Activated T-cell treated with anti-CD3 and anti-CD28 coated beads, Interleukin-2, amount 50 U/mL, for 4 hours (primary cell): ENCODE data around the gene MED13. TPM values are rescaled to one million over a fixed set of nuclear protein-coding genes. Genes with fewer than 3 reads are reported as not detected.
A peak's percentile ranks its signal among the peaks of the same experiment; 100 is the strongest.
"Not testable (repeated sequence)": the region's sequence is repeated elsewhere in the genome, so short reads cannot be mapped to it uniquely, and the experiment has no call there.

Experiments
- ATAC-seq, 2 donors: fragments of 200-7000 bp; cut with Tn5 transposase; one replicate each; pipeline ENCODE4 v1.10.0; 2021
- DNase-seq: peaks from one replicate; pipeline ENCODE4 v3.0.0-alpha.2; 2020
- H3K27me3 Mint-ChIP-seq: one replicate; pipeline ENCODE4 v1.8.0; 2021; ENCODE audit warnings: low read depth, mixed read lengths
- H3K36me3 Mint-ChIP-seq: one replicate; pipeline ENCODE4 v1.8.0; 2022; ENCODE audit warnings: mixed read lengths; ENCODE audit not compliant: insufficient read depth
- H3K4me1 Mint-ChIP-seq: one replicate; pipeline ENCODE4 v1.8.0; 2021; ENCODE audit warnings: low read depth, mixed read lengths
- H3K4me3 Mint-ChIP-seq: one replicate; pipeline ENCODE4 v1.8.0; 2021; ENCODE audit warnings: mild to moderate bottlenecking, moderate library complexity, mixed read lengths
- H3K9me3 Mint-ChIP-seq: one replicate; pipeline ENCODE4 v1.8.0; 2021; ENCODE audit warnings: mixed read lengths
- total RNA-seq, 3 donors: library from RNA; stranded (reverse); gene quantifications; one replicate each; pipeline ENCODE4 v1.2.1, GENCODE V29; 2021

Gene MED13
- total RNA-seq, 3 donors from 2014 or later: 45.6 to 51.7 (median 51.0) TPM

DNA sequence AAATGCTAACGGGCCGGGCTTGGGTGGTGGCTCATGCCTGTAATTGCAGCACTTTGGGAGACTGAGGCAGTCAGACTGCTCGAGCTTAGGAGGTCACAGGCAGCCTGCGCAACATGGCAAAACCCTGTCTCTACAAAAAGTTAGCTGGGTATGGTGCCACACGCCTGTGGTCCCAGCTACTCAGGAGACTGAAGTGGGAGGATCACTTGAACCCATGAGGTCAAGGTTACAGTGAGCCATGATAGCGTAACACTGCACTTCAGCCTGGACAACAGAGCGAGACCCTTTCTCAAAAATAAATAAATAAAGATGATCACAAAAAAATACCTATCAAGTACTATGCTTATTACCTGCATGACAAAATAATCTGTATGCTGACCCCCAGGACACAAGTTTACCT lies 91.0 kb downstream of the MED13 start:
- H3K4me3 Mint-ChIP-seq: no peak overlapping the region
- DNase-seq (no peak), ATAC-seq (no peak)
- peaks cover 16% of the 10 kb centered on the region for H3K4me1 Mint-ChIP-seq
- no peaks in the 10 kb centered on the region for H3K9me3 Mint-ChIP-seq
- H3K36me3 Mint-ChIP-seq: peaks cover 22% of the 10 kb centered on the region
- H3K27me3 Mint-ChIP-seq: no peaks in the 10 kb centered on the region

GRCh38 chr17:61972311-61972710 lies 92.8 kb downstream of the MED13 start:
- DNase-seq (no peak), ATAC-seq (no peak)
- no peaks in the 10 kb centered on the region for H3K27me3 Mint-ChIP-seq
- peaks cover 21% of the 10 kb centered on the region for H3K36me3 Mint-ChIP-seq
- H3K9me3 Mint-ChIP-seq: no peaks in the 10 kb centered on the region
- peaks cover 16% of the 10 kb centered on the region for H3K4me1 Mint-ChIP-seq
- H3K4me3 Mint-ChIP-seq: no peak overlapping the region

DNA sequence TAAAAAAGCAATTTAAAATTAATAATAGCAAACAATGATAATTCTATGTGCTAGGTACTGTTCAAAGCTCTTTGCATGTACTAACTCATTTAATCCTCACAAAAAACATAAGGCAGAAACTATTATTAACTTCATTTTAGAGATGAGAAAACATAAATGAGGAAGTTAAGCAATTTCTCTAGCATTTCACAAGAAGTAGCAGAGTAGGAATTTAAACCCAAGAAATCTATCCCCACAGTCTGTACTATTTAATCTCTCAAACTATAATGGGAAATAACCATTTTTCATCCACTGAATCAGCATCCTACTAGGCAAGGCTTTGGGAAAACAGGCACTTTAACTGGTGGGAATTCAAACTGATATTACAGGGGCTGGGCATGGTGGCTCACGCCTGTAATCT lies 95.0 kb downstream of the MED13 start:
- H3K9me3 Mint-ChIP-seq: no peaks in the 10 kb centered on the region
- peaks cover 18% of the 10 kb centered on the region for H3K36me3 Mint-ChIP-seq
- ATAC-seq (no peak), DNase-seq (no peak)
- H3K4me1 Mint-ChIP-seq: peaks cover 7% of the 10 kb centered on the region
- no peak overlapping the region for H3K4me3 Mint-ChIP-seq
- H3K27me3 Mint-ChIP-seq: no peaks in the 10 kb centered on the region

DNA sequence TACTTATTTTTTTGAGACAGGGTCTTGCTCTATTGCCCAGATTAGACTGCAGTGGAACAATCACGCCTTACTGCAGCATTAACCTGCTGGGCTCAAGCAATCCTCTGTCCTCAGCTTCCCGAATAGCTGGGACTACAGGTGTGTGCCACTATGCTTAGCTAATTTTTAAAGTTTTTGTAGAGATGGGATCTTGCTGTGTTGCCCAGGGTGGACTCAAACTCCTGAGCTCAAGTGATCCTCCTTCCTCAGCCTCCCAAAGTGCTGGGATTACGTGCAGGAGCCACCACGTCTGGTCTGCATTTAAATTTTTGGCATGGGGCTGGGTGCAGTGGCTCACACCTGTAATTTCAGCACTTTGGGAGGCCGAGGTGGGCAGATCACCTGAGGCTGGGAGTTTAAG lies 96.3 kb downstream of the MED13 start:
- ATAC-seq (no peak), DNase-seq (no peak)
- Mint-ChIP-seq H3K4me3 (no peak overlapping the region), H3K4me1 (no peaks in the 10 kb centered on the region), H3K36me3 (peaks cover 13% of the 10 kb centered on the region), H3K9me3 (no peaks in the 10 kb centered on the region), H3K27me3 (no peaks in the 10 kb centered on the region)

- Mint-ChIP-seq H3K4me3 (no peak overlapping the region), H3K4me1 (peaks cover 2% of the 10 kb centered on the region)
- no peak for DNase-seq
Observed at GRCh38 chr17:61967729-61968128, 97.3 kb downstream of the MED13 start.

DNA sequence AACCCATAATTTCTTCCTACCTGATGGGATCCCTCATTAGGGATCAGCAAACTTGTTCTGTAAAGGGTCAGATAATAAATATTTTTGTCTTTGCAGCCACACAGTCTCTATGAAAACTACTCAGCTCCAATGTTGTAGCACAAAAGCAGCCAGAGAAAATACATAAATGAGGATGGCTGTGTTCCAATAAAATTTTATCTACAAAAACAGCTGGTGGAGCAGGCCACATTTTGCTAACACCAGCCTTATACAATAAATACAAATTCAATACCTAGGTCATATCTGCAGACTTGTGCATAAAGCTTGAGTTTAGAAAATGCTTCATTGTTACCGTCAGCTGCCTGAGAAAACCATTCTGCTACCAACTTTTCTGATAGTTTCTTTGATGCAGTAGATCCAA lies 98.9 kb downstream of the MED13 start:
- Mint-ChIP-seq H3K27me3 (no peaks in the 10 kb centered on the region), H3K4me3 (no peak overlapping the region), H3K36me3 (peaks cover 20% of the 10 kb centered on the region), H3K9me3 (no peaks in the 10 kb centered on the region), H3K4me1 (peaks cover 2% of the 10 kb centered on the region)
- no peak for ATAC-seq
- no peak for DNase-seq

More at GRCh38 chr17:61967729-61968128, 97.3 kb downstream of the MED13 start:
- Mint-ChIP-seq H3K27me3 (no peaks in the 10 kb centered on the region), H3K36me3 (peaks cover 17% of the 10 kb centered on the region), H3K9me3 (no peaks in the 10 kb centered on the region)
- no peak for ATAC-seq

DNA sequence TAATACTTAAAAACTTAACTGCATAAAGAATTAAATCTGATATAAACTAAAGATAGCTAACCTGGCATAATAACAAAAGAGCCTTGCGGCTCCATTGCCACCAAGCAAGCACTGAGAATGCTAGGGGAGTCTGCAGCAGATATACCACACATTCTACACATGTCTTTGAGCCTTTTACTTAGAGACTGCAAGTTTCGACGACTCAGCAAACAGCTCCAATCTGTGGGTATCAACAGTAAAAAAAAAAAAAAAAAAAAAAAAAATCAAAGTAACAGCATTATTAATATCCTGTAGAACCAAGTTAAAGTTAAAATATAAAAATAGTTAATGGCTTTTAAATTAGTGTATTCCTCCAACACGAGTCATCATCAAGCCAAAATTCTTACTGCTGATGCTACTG lies 109.5 kb downstream of the MED13 start:
- Mint-ChIP-seq H3K27me3 (no peaks in the 10 kb centered on the region), H3K4me3 (no peak overlapping the region), H3K4me1 (no peaks in the 10 kb centered on the region), H3K9me3 (no peaks in the 10 kb centered on the region), H3K36me3 (peaks cover 19% of the 10 kb centered on the region)
- no peak for DNase-seq
- no peak for ATAC-seq

DNA sequence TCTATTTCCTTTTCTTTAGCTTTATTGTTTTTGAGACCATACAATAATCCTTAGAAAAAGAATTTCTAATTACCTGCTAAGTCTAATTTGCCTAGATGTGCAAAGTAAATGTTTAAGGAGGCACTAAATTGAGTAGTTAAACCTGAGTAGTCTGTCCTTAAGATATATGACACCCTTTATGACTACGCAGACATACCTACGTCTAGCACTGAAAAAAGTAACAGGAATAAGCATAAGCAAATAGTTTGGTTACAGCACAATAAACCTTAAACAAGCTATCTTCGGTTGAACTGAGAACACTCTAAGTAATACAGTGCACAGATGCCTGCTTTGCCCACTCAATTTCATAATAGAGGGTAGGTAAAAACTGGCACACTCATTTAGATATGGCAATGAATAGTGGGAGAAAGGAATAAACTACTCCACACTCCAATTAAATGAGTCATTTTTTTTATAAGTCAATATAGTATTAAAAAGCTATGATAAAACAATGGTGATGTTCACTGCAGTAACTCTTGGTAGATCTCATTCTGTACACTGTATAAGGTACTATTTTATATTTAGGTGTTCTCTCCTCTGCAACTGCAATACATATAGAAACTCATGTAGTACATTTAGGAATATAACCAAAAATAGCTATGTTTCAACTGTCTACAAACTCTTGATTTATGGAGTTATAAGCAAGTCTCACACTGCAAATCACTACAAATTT lies 117.6 kb downstream of the MED13 start:
- no peaks in the 10 kb centered on the region for H3K27me3 Mint-ChIP-seq
- no peak for DNase-seq
- no peaks in the 10 kb centered on the region for H3K4me1 Mint-ChIP-seq
- H3K36me3 Mint-ChIP-seq: peaks cover 14% of the 10 kb centered on the region
- ATAC-seq: no peak
- H3K9me3 Mint-ChIP-seq: no peaks in the 10 kb centered on the region
- H3K4me3 Mint-ChIP-seq: no peak overlapping the region

GRCh38 chr17:61946359-61946758 lies 118.7 kb downstream of the MED13 start:
- H3K4me1 Mint-ChIP-seq: no peaks in the 10 kb centered on the region
- H3K36me3 Mint-ChIP-seq: peaks cover 13% of the 10 kb centered on the region

DNA sequence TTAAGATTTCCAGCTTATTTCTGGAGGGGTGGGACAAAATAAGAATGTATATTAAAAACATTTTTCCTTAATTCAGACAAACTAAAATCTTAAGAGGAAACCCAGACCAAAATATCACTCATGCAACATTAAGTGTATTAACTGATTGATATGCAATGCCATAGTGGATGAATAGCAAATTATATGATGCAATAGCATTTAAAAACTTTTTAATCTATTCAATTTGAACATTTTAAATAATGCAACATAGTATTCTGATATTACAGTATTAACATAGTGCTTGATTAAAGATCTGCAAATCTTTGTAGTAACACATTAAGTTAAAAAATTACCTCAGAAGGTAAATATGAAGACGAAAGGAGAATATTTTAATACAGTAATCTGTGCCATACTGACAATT lies 122.0 kb downstream of the MED13 start:
- H3K4me1 Mint-ChIP-seq: no peaks in the 10 kb centered on the region
- no peak for ATAC-seq
- H3K27me3 Mint-ChIP-seq: no peaks in the 10 kb centered on the region
- DNase-seq: no peak
- peaks cover 6% of the 10 kb centered on the region for H3K36me3 Mint-ChIP-seq
- no peak overlapping the region for H3K4me3 Mint-ChIP-seq
- no peaks in the 10 kb centered on the region for H3K9me3 Mint-ChIP-seq

More at GRCh38 chr17:61946359-61946758, 118.7 kb downstream of the MED13 start:
- DNase-seq (no peak), ATAC-seq (no peak)
- no peak overlapping the region for H3K4me3 Mint-ChIP-seq
- no peaks in the 10 kb centered on the region for H3K27me3 Mint-ChIP-seq
- no peaks in the 10 kb centered on the region for H3K9me3 Mint-ChIP-seq

DNA sequence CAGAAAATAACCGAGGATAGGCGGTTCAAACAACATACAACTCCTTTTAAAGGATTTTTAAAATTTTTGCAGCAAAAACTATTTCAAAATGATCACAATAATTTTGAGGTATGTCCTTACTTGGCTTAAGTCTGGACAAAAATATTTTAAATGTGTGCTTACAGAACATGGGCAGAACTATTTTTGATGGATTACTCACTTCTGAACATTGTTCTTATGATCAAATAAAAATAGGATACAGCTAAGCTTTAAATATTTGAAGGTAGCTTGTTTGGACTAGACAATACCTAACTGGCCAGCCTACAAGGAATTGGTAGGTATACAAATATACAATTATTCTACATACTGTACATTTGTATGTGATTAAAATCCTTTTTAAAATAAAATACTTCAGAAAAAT lies 123.0 kb downstream of the MED13 start:
- H3K27me3 Mint-ChIP-seq: no peaks in the 10 kb centered on the region
- DNase-seq (no peak), ATAC-seq (no peak)
- no peaks in the 10 kb centered on the region for H3K9me3 Mint-ChIP-seq
- H3K36me3 Mint-ChIP-seq: peaks cover 6% of the 10 kb centered on the region
- H3K4me3 Mint-ChIP-seq: no peak overlapping the region
- no peaks in the 10 kb centered on the region for H3K4me1 Mint-ChIP-seq

- Mint-ChIP-seq H3K4me3 (peak overlapping the region; percentile 91), H3K4me1 (peaks cover 18% of the 10 kb centered on the region), H3K36me3 (peaks cover 5% of the 10 kb centered on the region), H3K9me3 (no peaks in the 10 kb centered on the region), H3K27me3 (peaks cover 4% of the 10 kb centered on the region)
- ATAC-seq: no peak
- no peak for DNase-seq
Observed at GRCh38 chr17:61928101-61928436, 137.0 kb downstream of the MED13 start.

GRCh38 chr17:61927208-61928100 lies 137.6 kb downstream of the MED13 start, which contains the start of gene INTS2:
Gene INTS2 (minus strand): TSS chr17:61927982. CDS start chr17:61926644, 1,338 bp downstream.
- H3K36me3 Mint-ChIP-seq: peaks cover 5% of the 10 kb centered on the region
- H3K27me3 Mint-ChIP-seq: peaks cover 4% of the 10 kb centered on the region
- peaks cover 18% of the 10 kb centered on the region for H3K4me1 Mint-ChIP-seq
- ATAC-seq (peak; percentile 90 to 91), DNase-seq (peak; percentile 95)
- no peaks in the 10 kb centered on the region for H3K9me3 Mint-ChIP-seq
- H3K4me3 Mint-ChIP-seq: peak within 1 kb of the TSS; percentile 91

GRCh38 chr17:61926826-61927207 lies 138.3 kb downstream of the MED13 start:
- no peak for ATAC-seq
- peaks cover 4% of the 10 kb centered on the region for H3K27me3 Mint-ChIP-seq

GRCh38 chr17:61915162-61915561 lies 149.9 kb downstream of the MED13 start:
- DNase-seq, ATAC-seq, H3K4me1 Mint-ChIP-seq, H3K9me3 Mint-ChIP-seq, H3K4me3 Mint-ChIP-seq, H3K27me3 Mint-ChIP-seq: not testable (repeated sequence)
- peaks cover 36% of the 10 kb centered on the region for H3K36me3 Mint-ChIP-seq

More at GRCh38 chr17:61926826-61927207, 138.3 kb downstream of the MED13 start:
- H3K9me3 Mint-ChIP-seq: no peaks in the 10 kb centered on the region
- peaks cover 18% of the 10 kb centered on the region for H3K4me1 Mint-ChIP-seq
- peak overlapping the region; percentile 91 for H3K4me3 Mint-ChIP-seq
- DNase-seq: no peak
- H3K36me3 Mint-ChIP-seq: peaks cover 5% of the 10 kb centered on the region
